HepG2 (cell line): ENCODE measurements around the gene MTHFD1L. TPM values are rescaled to one million over a fixed set of nuclear protein-coding genes. Genes with fewer than 3 reads are reported as not detected.
A peak's percentile ranks its signal among the peaks of the same experiment; 100 is the strongest.

ENCODE experiments used
- KMT2A ChIP-seq: sonication (generic); formaldehyde crosslinking; IDR thresholded peaks from 2 replicates; pipeline ENCODE4 v1.4.0; 2020; ENCODE audit warnings: missing genetic modification reagents
- MLXIP ChIP-seq: sonication (generic); formaldehyde crosslinking; IDR thresholded peaks from 2 replicates; pipeline ENCODE4 v1.9.0; 2021; ENCODE audit warnings: missing genetic modification reagents, borderline replicate concordance
- NONO ChIP-seq, 2 experiments: fragments of 450-650 bp in 1 of 2; sonication (generic) in 1 of 2; formaldehyde crosslinking in 1 of 2; IDR thresholded peaks in 1 of 2; conservative IDR thresholded peaks in 1 of 2; 2 replicates each; pipeline versions ENCODE4 v1.6.1 to v1.8.0; 2017 to 2022; ENCODE audit warnings: mild to moderate bottlenecking in 1 of 2, missing genetic modification reagents in 1 of 2, moderate library complexity in 1 of 2
- PBX3 ChIP-seq: sonication (generic); formaldehyde crosslinking; IDR thresholded peaks from 2 replicates; pipeline ENCODE4 v1.8.1; 2023; ENCODE audit warnings: missing genetic modification reagents, inconsistent platforms, borderline replicate concordance
- TBX2 ChIP-seq: sonication (generic); formaldehyde crosslinking; IDR thresholded peaks from 2 replicates; pipeline ENCODE4 v1.5.0; 2020; ENCODE audit warnings: missing genetic modification reagents, mild to moderate bottlenecking, borderline replicate concordance
- ZBTB40 ChIP-seq, 2 experiments: fragments of 450-650 bp in 1 of 2; sonication (generic) in 1 of 2; formaldehyde crosslinking in 1 of 2; IDR thresholded peaks; 2 replicates each; pipeline versions ENCODE4 v1.6.1 to v1.8.0; 2016 to 2022; ENCODE audit warnings: antibody characterized with exemption in 1 of 2, mild to moderate bottlenecking in 1 of 2, missing genetic modification reagents in 1 of 2
- ZFP36L1 ChIP-seq: sonication (generic); formaldehyde crosslinking; IDR thresholded peaks from 2 replicates; pipeline ENCODE4 v1.8.0; 2022; ENCODE audit warnings: mild to moderate bottlenecking, missing genetic modification reagents, moderate library complexity
- ZNF383 ChIP-seq: sonication (generic); formaldehyde crosslinking; IDR thresholded peaks from 2 replicates; pipeline ENCODE4 v1.4.0; 2020; ENCODE audit warnings: missing genetic modification reagents, mild to moderate bottlenecking, borderline replicate concordance
- ZNF496 ChIP-seq: sonication (generic); formaldehyde crosslinking; IDR thresholded peaks from 2 replicates; pipeline ENCODE4 v1.8.1; 2023; ENCODE audit warnings: mild to moderate bottlenecking, moderate library complexity, missing genetic modification reagents; ENCODE audit not compliant: insufficient replicate concordance
- ZNF597 ChIP-seq: sonication (generic); formaldehyde crosslinking; IDR thresholded peaks from 2 replicates; pipeline ENCODE4 v1.5.0; 2020; ENCODE audit warnings: missing genetic modification reagents
- ZNF878 ChIP-seq: sonication (generic); formaldehyde crosslinking; IDR thresholded peaks from 2 replicates; pipeline ENCODE4 v1.8.1; 2023; ENCODE audit warnings: mild to moderate bottlenecking, missing genetic modification reagents, moderate library complexity
- polyA plus RNA-seq, 8 experiments: library from polyadenylated mRNA; depleted of rRNA in 3 of 8; stranded (reverse) in 7 of 8; unstranded in 1 of 8; fragments of >200 nt; fragmentation: Illumina TruSeq in 4 of 8; extraction: Trizol in 4 of 8; gene quantifications; 2 replicates each; pipeline versions ENCODE4 v1.2.1 to v1.2.3, GENCODE V29; 2011 to 2016; ENCODE audit warnings: low read depth in 4 of 8, missing spikeins in 1 of 8, mixed read lengths in 1 of 8; ENCODE audit not compliant: insufficient read depth in 1 of 8
- total RNA-seq, 5 experiments: library from RNA; depleted of rRNA; stranded (reverse); fragments of >200 nt; fragmentation: Illumina TruSeq; extraction: Trizol; gene quantifications; 2 replicates each; pipeline ENCODE4 v1.2.3, GENCODE V29; 2016; ENCODE audit warnings: low read depth in 1 of 5

The MTHFD1L gene
- total and polyA plus RNA-seq, 2 of the 13 experiments (the other 11 are each of a cell fraction or from before 2014, with no cell fraction given) = 24.0 to 39.6 TPM

- no peak for TF ChIP-seq ZNF597 (CRISPR knock-in tag)
- TF ChIP-seq KMT2A = no peak
- TF ChIP-seq ZNF496 = no peak
- TF ChIP-seq PBX3 (CRISPR knock-in tag) = no peak
- no peak for TF ChIP-seq NONO (IDR thresholded peaks at IDR 0.05)
- no peak for TF ChIP-seq NONO (CRISPR knock-in tag; conservative IDR thresholded peaks at IDR 0.05)
- no peak for TF ChIP-seq MLXIP (CRISPR knock-in tag)
- TF ChIP-seq ZFP36L1 (CRISPR knock-in tag) = peak; percentile 56; the same call in 1 of the 2 replicates
- TF ChIP-seq ZBTB40 (IDR thresholded peaks at IDR 0.05) = no peak
- TF ChIP-seq ZBTB40 (CRISPR knock-in tag; IDR thresholded peaks at IDR 0.05) = no peak
- no peak for TF ChIP-seq ZNF878 (CRISPR knock-in tag)
- no peak for TF ChIP-seq ZNF383
- peak; percentile 57; the same call in 1 of the 2 replicates for TF ChIP-seq TBX2 (CRISPR knock-in tag)
Measured at GRCh38 chr6:151012321-151013294, 147.1 kb downstream of the MTHFD1L start (continued).
